GM19397 (cell line): ENCODE data around the gene BMPR1A.
A peak's percentile ranks its signal among the peaks of the same experiment; 100 is the strongest.

ENCODE experiments used
- ATAC-seq: cut with Tn5 transposase; IDR thresholded peaks from one replicate; pipeline ENCODE4 v1.9.1; 2021; ENCODE audit warnings: mild to moderate bottlenecking, moderate library complexity; ENCODE audit not compliant: unreplicated experiment

Gene BMPR1A

DNA sequence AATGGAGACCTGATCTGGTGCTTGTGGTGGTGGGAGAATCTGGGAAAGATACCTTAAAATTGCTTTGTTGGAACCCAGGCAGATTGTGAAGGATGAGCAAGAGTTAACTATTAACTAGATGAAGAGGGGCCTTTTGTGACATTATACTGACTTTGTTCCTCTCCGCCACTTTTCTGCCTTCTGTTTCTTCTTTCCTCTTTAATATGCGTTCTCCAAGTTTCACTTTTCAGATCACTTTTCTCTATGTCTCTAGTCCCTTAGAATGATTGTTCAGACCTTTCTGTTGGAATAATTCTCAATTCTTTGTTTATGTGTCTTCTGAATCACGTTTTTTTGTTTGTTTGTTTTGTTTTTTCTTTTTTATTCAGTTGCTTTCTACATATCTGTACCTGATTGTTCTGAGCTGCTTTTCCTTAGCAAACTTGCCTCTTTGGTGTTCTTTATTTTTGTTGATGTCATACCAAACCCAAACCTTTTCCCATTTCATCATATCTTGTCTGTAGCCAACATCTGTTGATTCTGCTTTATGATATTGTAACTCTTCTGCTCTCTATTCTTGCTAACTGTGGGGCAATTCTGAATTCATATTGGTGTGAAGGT is 2.8 kb downstream of the BMPR1A start:
- ATAC-seq = no peak

DNA sequence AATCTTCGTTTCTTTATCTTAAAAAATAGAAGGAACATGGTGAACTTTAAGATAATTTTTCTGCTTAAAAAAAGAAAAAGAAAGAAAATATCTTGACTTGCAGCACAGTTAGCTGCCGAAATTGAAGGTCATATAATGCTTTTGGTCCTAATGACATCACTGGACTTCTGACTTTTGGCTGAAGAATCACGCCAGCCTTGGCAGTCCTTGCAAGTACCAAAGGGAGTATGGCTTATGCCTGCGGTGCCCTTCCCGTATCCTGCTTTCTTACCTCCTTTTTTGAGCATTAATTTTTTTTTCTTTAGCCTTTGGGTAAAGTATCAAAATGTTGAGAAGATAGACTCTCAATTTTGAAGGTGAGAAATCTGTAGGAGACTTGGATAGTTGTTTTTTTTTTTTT is 7.0 kb downstream of the BMPR1A start:
- no peak for ATAC-seq

DNA sequence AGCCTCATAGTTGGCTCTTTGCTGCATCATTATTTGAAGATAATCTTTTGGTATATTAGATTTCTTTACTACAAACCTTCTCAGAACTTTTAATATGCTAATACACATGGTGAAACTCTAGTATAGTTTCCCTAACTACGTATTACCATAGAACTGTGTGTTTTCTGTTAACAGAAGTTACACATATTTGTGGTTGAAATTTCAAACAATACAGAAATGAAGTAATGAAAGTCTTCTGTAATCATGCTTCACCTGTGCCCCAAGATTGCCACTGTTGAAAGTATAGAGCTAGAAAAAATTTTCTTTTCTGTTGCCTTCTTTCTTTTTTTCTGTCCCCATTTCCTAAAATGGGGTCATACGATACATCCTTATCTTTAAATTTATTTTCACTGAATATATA is 9.1 kb downstream of the BMPR1A start:
- no peak for ATAC-seq

DNA sequence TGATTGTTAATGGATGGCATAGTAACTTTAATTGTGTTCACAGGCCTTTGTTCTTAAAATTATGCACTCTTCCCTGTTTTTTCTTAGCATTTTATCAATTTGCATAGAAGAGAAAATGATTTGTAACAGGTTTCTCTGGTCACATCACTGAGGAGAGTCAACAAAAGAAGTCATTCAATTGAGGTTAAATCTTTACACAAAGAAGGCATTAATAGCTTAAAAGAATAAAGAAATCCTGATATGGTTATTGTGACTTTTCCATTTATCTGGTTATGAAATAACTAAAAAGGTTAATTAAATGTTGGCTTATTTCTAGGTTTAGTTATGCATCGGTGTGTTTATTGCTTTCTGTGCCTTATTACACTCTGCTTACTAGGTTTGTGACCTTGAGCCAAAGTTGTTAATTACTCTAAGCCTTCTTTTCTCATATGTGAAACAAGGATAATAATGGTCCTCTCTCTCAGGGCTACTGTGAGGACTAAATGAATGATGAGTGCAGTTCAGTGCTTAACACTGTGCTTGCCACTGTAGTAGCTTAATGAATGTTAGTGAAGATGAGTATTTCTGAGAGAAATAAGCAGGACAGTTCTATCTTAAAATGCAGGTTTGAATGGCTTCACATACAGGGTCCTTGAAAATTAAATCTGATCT is 12.1 kb downstream of the BMPR1A start:
- ATAC-seq = no peak

- no peak for ATAC-seq
Observed at GRCh38 chr10:86769991-86770390, 13.6 kb downstream of the BMPR1A start.

- ATAC-seq = no peak
Observed at GRCh38 chr10:86770412-86770960, 14.1 kb downstream of the BMPR1A start.

- no peak for ATAC-seq
Observed at GRCh38 chr10:86773498-86773897, 17.1 kb downstream of the BMPR1A start.

GRCh38 chr10:86775056-86775869 is 18.8 kb downstream of the BMPR1A start:
- peak; percentile 50 for ATAC-seq

- no peak for ATAC-seq
Observed at GRCh38 chr10:86775870-86776180, 19.4 kb downstream of the BMPR1A start.

DNA sequence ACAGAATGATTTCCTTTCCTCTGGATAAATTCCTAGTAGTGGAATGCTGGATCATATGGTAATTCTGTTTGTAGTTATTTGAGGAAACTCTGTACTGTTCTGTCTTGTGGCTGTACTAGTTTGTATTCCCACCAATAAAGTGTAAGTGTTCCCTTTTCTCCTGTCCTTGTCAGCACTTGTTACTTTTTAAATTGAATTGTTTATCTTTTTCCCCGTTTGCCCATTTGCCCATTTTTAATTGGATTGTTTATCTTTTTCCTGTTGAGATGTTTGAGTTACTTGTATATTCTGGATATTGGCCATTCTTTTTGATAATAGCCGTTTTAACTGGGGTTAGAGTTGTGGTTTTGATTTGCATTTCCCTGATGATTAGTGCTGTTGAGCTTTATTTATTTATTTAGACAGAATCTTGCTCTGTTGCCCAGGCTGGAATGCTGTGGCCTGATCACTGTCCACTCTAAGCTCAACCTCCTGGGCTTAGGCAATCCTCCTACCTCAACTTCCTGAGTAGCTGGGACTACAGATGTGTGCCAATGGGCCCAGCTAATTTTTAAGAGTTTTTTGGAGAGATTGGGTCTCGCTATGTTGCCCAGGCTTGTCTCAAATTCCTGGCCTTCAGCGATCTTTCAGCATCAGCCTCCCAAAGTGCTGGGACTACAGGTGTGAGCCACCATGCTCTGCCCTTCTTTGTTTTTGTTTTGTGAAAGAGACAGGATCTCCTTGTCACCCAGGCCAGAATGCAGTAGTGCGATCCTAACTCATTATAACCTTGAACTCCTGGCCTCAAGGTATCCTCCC is 23.0 kb downstream of the BMPR1A start:
- ATAC-seq = no peak

- ATAC-seq = no peak
Observed at GRCh38 chr10:86782701-86783418, 26.4 kb downstream of the BMPR1A start.

GRCh38 chr10:86785037-86785436 is 28.6 kb downstream of the BMPR1A start:
- ATAC-seq = no peak

DNA sequence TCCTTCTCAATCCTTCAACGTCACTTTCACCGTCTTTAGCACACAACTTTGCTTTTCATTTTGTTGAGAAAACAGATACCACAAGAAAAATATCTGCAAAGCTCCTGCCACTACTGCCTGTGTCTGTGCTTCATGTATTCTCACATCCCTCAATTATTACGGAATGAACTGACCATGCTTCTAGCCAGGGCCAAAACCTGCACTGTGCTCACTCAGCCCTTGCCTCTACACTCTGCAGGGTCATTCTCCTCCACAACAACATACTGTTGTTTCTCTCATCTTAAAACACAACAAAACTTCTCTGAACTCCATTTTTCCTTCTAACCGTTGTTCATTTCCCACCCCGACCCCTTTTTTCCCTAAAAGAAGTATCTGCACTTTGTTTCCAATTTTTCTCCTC is 29.5 kb downstream of the BMPR1A start:
- no peak for ATAC-seq

- no peak for ATAC-seq
Observed at GRCh38 chr10:86786368-86786767, 29.9 kb downstream of the BMPR1A start.

DNA sequence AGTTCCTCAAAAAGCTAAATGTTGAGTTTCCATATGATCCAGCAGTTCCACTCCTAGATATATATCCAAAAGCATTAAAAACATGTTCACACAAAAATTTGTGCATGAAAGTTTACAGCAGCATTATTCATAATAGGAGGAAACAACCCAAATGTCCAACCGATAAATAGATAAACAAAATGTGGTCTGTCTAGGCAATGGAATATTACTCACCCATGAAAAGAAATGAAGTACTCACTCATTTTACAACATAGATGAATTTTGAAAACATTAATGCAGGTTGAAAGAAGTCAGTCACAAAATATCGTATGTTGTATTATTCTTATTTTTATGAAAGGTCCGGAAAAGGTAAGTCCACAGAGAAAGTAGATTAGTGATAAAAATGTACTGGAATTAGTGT is 34.0 kb downstream of the BMPR1A start:
- ATAC-seq = no peak

DNA sequence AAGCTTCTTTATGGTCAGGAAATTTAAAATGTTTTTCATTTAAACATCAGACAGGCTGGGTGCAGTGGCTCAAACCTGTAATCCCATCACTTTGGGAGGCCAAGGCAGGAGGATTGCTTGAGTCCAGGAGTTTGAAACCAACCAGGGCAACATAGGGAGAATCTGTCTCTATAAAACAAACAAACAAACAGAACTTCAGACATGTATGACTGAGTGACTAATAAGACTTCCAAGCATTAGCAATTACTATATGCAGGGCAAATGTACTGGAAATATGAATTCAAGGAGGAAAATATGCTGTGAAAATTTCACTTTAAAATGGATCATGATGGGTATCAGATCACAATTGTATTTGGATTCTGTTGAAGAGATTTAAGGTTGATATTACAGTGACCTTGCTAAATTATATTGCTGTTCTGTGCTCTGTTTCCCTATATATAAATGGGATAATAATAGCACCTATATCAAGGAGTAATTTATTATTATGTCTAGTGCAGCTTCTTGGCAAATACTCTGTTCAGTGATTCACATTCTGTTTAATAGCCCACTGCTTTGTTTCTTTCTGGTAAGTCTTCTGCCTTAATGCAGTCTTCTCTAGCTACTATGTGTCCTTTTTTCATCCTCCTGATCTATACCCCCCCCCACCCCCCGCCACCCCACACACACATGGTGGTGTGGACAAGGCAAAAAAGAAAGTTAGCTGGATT is 36.2 kb downstream of the BMPR1A start:
- no peak for ATAC-seq

DNA sequence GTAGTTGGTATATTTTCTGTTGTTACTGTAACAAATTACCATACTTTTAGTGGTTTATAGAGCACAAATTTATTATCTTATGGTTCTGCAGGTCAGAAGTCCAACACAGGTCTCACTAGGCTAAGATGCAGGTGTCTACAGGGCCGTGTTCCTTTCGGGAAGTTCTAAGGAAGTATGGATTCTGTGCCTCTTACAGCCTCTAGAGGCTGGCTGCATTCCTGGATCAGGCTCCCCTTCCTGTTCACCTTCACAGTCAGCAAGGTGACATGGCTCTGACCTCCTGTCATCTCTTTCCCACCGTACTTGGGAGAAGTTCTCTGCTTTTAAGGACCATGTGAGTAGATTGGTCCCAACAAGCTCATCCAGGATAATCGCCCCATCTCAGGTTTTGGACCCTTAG is 37.3 kb downstream of the BMPR1A start:
- ATAC-seq = no peak

- ATAC-seq = no peak
Observed at GRCh38 chr10:86795353-86795752, 38.9 kb downstream of the BMPR1A start.

DNA sequence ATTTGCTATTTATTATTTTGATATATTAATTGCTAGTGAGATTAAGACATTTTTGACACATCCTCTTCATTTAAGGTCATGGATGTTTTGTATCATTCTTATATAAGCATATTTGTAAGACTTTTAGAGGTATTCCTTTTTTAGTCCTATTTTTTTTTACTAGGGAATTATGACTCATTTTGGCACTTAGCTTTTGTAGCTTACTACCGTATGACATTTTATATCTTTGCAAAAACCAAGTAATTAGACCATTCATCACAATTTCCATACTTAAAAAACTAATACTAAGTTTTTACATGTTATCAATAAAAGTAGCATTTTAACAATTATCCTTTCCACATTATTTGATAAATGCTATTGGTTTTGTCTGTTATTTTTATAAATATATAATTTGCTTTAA is 41.6 kb downstream of the BMPR1A start:
- no peak for ATAC-seq

DNA sequence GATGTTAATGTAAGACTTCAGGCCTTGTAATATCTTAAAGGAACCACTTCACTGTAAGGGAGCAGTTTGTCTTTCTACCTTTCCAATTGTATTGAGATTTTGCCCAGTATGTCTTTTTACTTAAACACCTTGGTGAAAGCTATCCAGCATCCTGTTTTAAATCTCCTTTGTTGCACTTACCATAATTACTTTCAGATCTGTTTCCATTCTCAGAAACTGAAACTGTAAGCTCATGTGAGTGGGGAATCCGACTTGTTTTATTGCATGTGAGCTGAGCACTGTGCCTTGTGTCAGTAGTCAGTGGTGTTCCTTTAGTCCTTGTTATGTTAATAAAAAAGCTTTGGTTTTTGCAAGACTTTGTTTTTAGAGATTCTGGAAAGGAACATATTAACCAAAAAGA is 42.2 kb downstream of the BMPR1A start:
- ATAC-seq = peak; percentile 53
